Measurements from ENCODE around the gene BTAF1.

Gene BTAF1

GRCh38 chr10:91955114-91955513, 31.5 kb downstream of the BTAF1 start:
- Histone ChIP-seq H3K4me3 (ENCODE audit: insufficient read depth in 1 of 2, low read depth in 1 of 2, low read length in 2 of 2) (no peak overlapping the region), H2BK15ac (ENCODE audit: low read depth, poor library complexity, severe bottlenecking) (no peak overlapping the region), H3K27me3 (ENCODE audit: control insufficient read depth in 1 of 2, insufficient read depth in 1 of 2, low read length in 2 of 2) (no peaks in the 10 kb centered on the region), H4K91ac (ENCODE audit: low read length) (no peak overlapping the region), H3K9ac (ENCODE audit: low read length) (no peak overlapping the region), H4K8ac (ENCODE audit: low read length) (no peak overlapping the region), H3K9me3 (ENCODE audit: control insufficient read depth, low read length) (no peaks in the 10 kb centered on the region), H3K27ac (ENCODE audit: low read length, poor library complexity, severe bottlenecking) (no peak overlapping the region), H2BK5ac (ENCODE audit: low read depth, low read length, poor library complexity, severe bottlenecking) (no peak overlapping the region), H2AK5ac (ENCODE audit: low read length, severe bottlenecking) (no peak overlapping the region), H3K18ac (ENCODE audit: low read depth in 1 of 2, low read length in 2 of 2) (no peak overlapping the region), H3K23ac (ENCODE audit: low read length in 2 of 2) (no peak overlapping the region), H2AFZ (ENCODE audit: low read depth, low read length) (no peak overlapping the region), H2BK120ac (ENCODE audit: low read depth, low read length) (no peak overlapping the region), H3K4me1 (ENCODE audit: control insufficient read depth, insufficient read depth, low read depth, low read length) (no peaks in the 10 kb centered on the region), H3K79me1 (replicated peaks; ENCODE audit: low read length, poor library complexity, severe bottlenecking) (peaks cover 14% of the 10 kb centered on the region), H3K4ac (ENCODE audit: low read depth in 1 of 2, low read length in 2 of 2) (no peak overlapping the region), H2BK12ac (ENCODE audit: low read length in 2 of 2) (no peak overlapping the region), H3K36me3 (ENCODE audit: control insufficient read depth in 1 of 2, insufficient read depth in 2 of 2, low read depth in 1 of 2, low read length in 2 of 2) (peaks cover 13 to 90% of the 10 kb centered on the region in 2 experiments), H3K4me2 (ENCODE audit: low read length, poor library complexity, severe bottlenecking) (no peak overlapping the region), H3K14ac (ENCODE audit: low read length in 2 of 2) (no peak overlapping the region)
- no peak for DNase-seq
- 97% methylated on average over 2 of the region's 3 CpGs for WGBS

GRCh38 chr10:91957091-91957490, 33.5 kb downstream of the BTAF1 start:
- no peak overlapping the region for H2BK120ac ChIP-seq (ENCODE audit: low read depth, low read length)
- no peak overlapping the region for H2BK12ac ChIP-seq (ENCODE audit: low read length in 2 of 2)
- no peak overlapping the region for H4K8ac ChIP-seq (ENCODE audit: low read length)
- H3K4me3 ChIP-seq (ENCODE audit: insufficient read depth in 1 of 2, low read depth in 1 of 2, low read length in 2 of 2) = no peak overlapping the region
- no peak overlapping the region for H3K9ac ChIP-seq (ENCODE audit: low read length)
- no peak overlapping the region for H2AFZ ChIP-seq (ENCODE audit: low read depth, low read length)
- no peak overlapping the region for H4K91ac ChIP-seq (ENCODE audit: low read length)
- no peak overlapping the region for H3K4me2 ChIP-seq (ENCODE audit: low read length, poor library complexity, severe bottlenecking)
- WGBS = 100% methylated on average over 1 of the region's 1 CpG
- H3K9me3 ChIP-seq (ENCODE audit: control insufficient read depth, low read length) = no peaks in the 10 kb centered on the region
- no peak overlapping the region for H3K27ac ChIP-seq (ENCODE audit: low read length, poor library complexity, severe bottlenecking)
- no peaks in the 10 kb centered on the region for H3K27me3 ChIP-seq (ENCODE audit: control insufficient read depth in 1 of 2, insufficient read depth in 1 of 2, low read length in 2 of 2)
- H3K36me3 ChIP-seq (ENCODE audit: control insufficient read depth in 1 of 2, insufficient read depth in 2 of 2, low read depth in 1 of 2, low read length in 2 of 2) = peaks cover 13 to 93% of the 10 kb centered on the region in 2 experiments
- H2AK5ac ChIP-seq (ENCODE audit: low read length, severe bottlenecking) = no peak overlapping the region
- H2BK5ac ChIP-seq (ENCODE audit: low read depth, low read length, poor library complexity, severe bottlenecking) = no peak overlapping the region
- no peak for DNase-seq
- H3K4ac ChIP-seq (ENCODE audit: low read depth in 1 of 2, low read length in 2 of 2) = no peak overlapping the region
- no peak overlapping the region for H2BK15ac ChIP-seq (ENCODE audit: low read depth, poor library complexity, severe bottlenecking)
- no peak overlapping the region for H3K23ac ChIP-seq (ENCODE audit: low read length in 2 of 2)
- no peak overlapping the region for H3K18ac ChIP-seq (ENCODE audit: low read depth in 1 of 2, low read length in 2 of 2)
- no peak overlapping the region for H3K14ac ChIP-seq (ENCODE audit: low read length in 2 of 2)
- H3K4me1 ChIP-seq (ENCODE audit: control insufficient read depth, insufficient read depth, low read depth, low read length) = no peaks in the 10 kb centered on the region
- H3K79me1 ChIP-seq (replicated peaks; ENCODE audit: low read length, poor library complexity, severe bottlenecking) = peaks cover 14% of the 10 kb centered on the region

GRCh38 chr10:91969297-91969696, 45.7 kb downstream of the BTAF1 start:
- Histone ChIP-seq H3K27me3 (ENCODE audit: control insufficient read depth in 1 of 2, insufficient read depth in 1 of 2, low read length in 2 of 2) (no peaks in the 10 kb centered on the region), H3K4me3 (ENCODE audit: insufficient read depth in 1 of 2, low read depth in 1 of 2, low read length in 2 of 2) (no peak overlapping the region), H3K23ac (ENCODE audit: low read length in 2 of 2) (no peak overlapping the region), H4K8ac (ENCODE audit: low read length) (no peak overlapping the region), H3K79me1 (replicated peaks; ENCODE audit: low read length, poor library complexity, severe bottlenecking) (peaks cover 8% of the 10 kb centered on the region), H2BK5ac (ENCODE audit: low read depth, low read length, poor library complexity, severe bottlenecking) (no peak overlapping the region), H3K9me3 (ENCODE audit: control insufficient read depth, low read length) (no peaks in the 10 kb centered on the region), H3K4ac (ENCODE audit: low read depth in 1 of 2, low read length in 2 of 2) (no peak overlapping the region), H3K18ac (ENCODE audit: low read depth in 1 of 2, low read length in 2 of 2) (no peak overlapping the region), H3K4me2 (ENCODE audit: low read length, poor library complexity, severe bottlenecking) (no peak overlapping the region), H3K9ac (ENCODE audit: low read length) (no peak overlapping the region), H4K91ac (ENCODE audit: low read length) (no peak overlapping the region), H2BK120ac (ENCODE audit: low read depth, low read length) (no peak overlapping the region), H3K36me3 (ENCODE audit: control insufficient read depth in 1 of 2, insufficient read depth in 2 of 2, low read depth in 1 of 2, low read length in 2 of 2) (peaks cover 2 to 61% of the 10 kb centered on the region in 2 experiments), H2AK5ac (ENCODE audit: low read length, severe bottlenecking) (no peak overlapping the region), H3K14ac (ENCODE audit: low read length in 2 of 2) (no peak overlapping the region), H3K4me1 (ENCODE audit: control insufficient read depth, insufficient read depth, low read depth, low read length) (no peaks in the 10 kb centered on the region), H2BK15ac (ENCODE audit: low read depth, poor library complexity, severe bottlenecking) (no peak overlapping the region), H3K27ac (ENCODE audit: low read length, poor library complexity, severe bottlenecking) (no peak overlapping the region), H2BK12ac (ENCODE audit: low read length in 2 of 2) (no peak overlapping the region), H2AFZ (ENCODE audit: low read depth, low read length) (no peak overlapping the region)
- no peak for DNase-seq
- WGBS = 100% methylated on average over 4 of the region's 4 CpGs

- Histone ChIP-seq H2BK12ac (ENCODE audit: low read length in 2 of 2) (no peak overlapping the region), H3K27me3 (ENCODE audit: control insufficient read depth in 1 of 2, insufficient read depth in 1 of 2, low read length in 2 of 2) (no peaks in the 10 kb centered on the region), H2BK15ac (ENCODE audit: low read depth, poor library complexity, severe bottlenecking) (no peak overlapping the region), H3K9ac (ENCODE audit: low read length) (peak overlapping the region; percentile 37), H3K9me3 (ENCODE audit: control insufficient read depth, low read length) (no peaks in the 10 kb centered on the region), H3K14ac (ENCODE audit: low read length in 2 of 2) (no peak overlapping the region), H4K91ac (ENCODE audit: low read length) (no peak overlapping the region), H3K36me3 (ENCODE audit: control insufficient read depth in 1 of 2, insufficient read depth in 2 of 2, low read depth in 1 of 2, low read length in 2 of 2) (peaks cover 4 to 35% of the 10 kb centered on the region in 2 experiments), H2AFZ (ENCODE audit: low read depth, low read length) (no peak overlapping the region), H3K79me1 (replicated peaks; ENCODE audit: low read length, poor library complexity, severe bottlenecking) (peaks cover 19% of the 10 kb centered on the region), H2AK5ac (ENCODE audit: low read length, severe bottlenecking) (no peak overlapping the region), H3K23ac (ENCODE audit: low read length in 2 of 2) (no peak overlapping the region), H3K4me2 (ENCODE audit: low read length, poor library complexity, severe bottlenecking) (no peak overlapping the region), H3K4ac (ENCODE audit: low read depth in 1 of 2, low read length in 2 of 2) (no peak overlapping the region), H3K27ac (ENCODE audit: low read length, poor library complexity, severe bottlenecking) (no peak overlapping the region), H3K18ac (ENCODE audit: low read depth in 1 of 2, low read length in 2 of 2) (no peak overlapping the region), H2BK5ac (ENCODE audit: low read depth, low read length, poor library complexity, severe bottlenecking) (no peak overlapping the region), H3K4me3 (ENCODE audit: insufficient read depth in 1 of 2, low read depth in 1 of 2, low read length in 2 of 2) (peak overlapping the region in 1 of 2 experiments; percentile 17), H4K8ac (ENCODE audit: low read length) (no peak overlapping the region), H2BK120ac (ENCODE audit: low read depth, low read length) (no peak overlapping the region), H3K4me1 (ENCODE audit: control insufficient read depth, insufficient read depth, low read depth, low read length) (peaks cover 3% of the 10 kb centered on the region)
- no CpG with 5 or more reads among the region's 2 CpGs for WGBS
- peak; percentile 30 for DNase-seq
Measured at GRCh38 chr10:91974960-91975359, 51.4 kb downstream of the BTAF1 start.
